Suppressor macrophage treated with lipopolysaccharide for 4 hours (primary cell): ENCODE data around the gene SORT1.
"Not testable (repeated sequence)": the region's sequence is repeated elsewhere in the genome, so short reads cannot be mapped to it uniquely, and the experiment has no call there.

ENCODE experiments used
- DNase-seq: peaks from one replicate; pipeline ENCODE4 v3.0.0-alpha.2; 2020

The SORT1 gene

GRCh38 chr1:109379422-109379821 lies 18.3 kb downstream of the SORT1 start:
- DNase-seq: no peak

GRCh38 chr1:109377698-109378097 lies 20.0 kb downstream of the SORT1 start:
- DNase-seq: no peak

- not testable (repeated sequence) for DNase-seq
These were observed 24.0 kb downstream of the SORT1 start for GRCh38 chr1:109373696-109374095.

- no peak for DNase-seq
These were observed 24.6 kb downstream of the SORT1 start for GRCh38 chr1:109373126-109373525.

GRCh38 chr1:109372281-109372680 lies 25.4 kb downstream of the SORT1 start:
- DNase-seq: no peak

GRCh38 chr1:109371341-109371739 lies 26.4 kb downstream of the SORT1 start:
- peak; percentile 89 for DNase-seq

- no peak for DNase-seq
These were observed 26.9 kb downstream of the SORT1 start for GRCh38 chr1:109370712-109371340.

- peak; percentile 75 for DNase-seq
These were observed 28.5 kb downstream of the SORT1 start for GRCh38 chr1:109369167-109369746.

- no peak for DNase-seq
These were observed 29.3 kb downstream of the SORT1 start for GRCh38 chr1:109368464-109368863.

GRCh38 chr1:109367626-109368025 lies 30.1 kb downstream of the SORT1 start:
- DNase-seq: no peak

GRCh38 chr1:109365642-109366204 lies 32.0 kb downstream of the SORT1 start:
- no peak for DNase-seq

GRCh38 chr1:109361649-109362048 lies 36.1 kb downstream of the SORT1 start:
- DNase-seq: no peak

GRCh38 chr1:109361069-109361468 lies 36.6 kb downstream of the SORT1 start:
- no peak for DNase-seq

GRCh38 chr1:109357616-109358015 lies 40.1 kb downstream of the SORT1 start:
- no peak for DNase-seq

- DNase-seq: no peak
These were observed 40.8 kb downstream of the SORT1 start for GRCh38 chr1:109356915-109357314.

GRCh38 chr1:109356505-109356904 lies 41.2 kb downstream of the SORT1 start:
- DNase-seq: no peak

- DNase-seq: no peak
These were observed 42.8 kb downstream of the SORT1 start for GRCh38 chr1:109354929-109355328.

- DNase-seq: no peak
These were observed 46.3 kb downstream of the SORT1 start for GRCh38 chr1:109351457-109351856.

- no peak for DNase-seq
These were observed 47.1 kb downstream of the SORT1 start for GRCh38 chr1:109350655-109351054.

GRCh38 chr1:109350182-109350581 lies 47.5 kb downstream of the SORT1 start:
- no peak for DNase-seq

- no peak for DNase-seq
These were observed 50.2 kb downstream of the SORT1 start for GRCh38 chr1:109347511-109347910.

- no peak for DNase-seq
These were observed 55.5 kb downstream of the SORT1 start for GRCh38 chr1:109341944-109342930.

- no peak for DNase-seq
These were observed 59.1 kb downstream of the SORT1 start for GRCh38 chr1:109338608-109339007.
